ENCODE data around the gene LUZP2.

GRCh38 chr11:24457985-24458384, 38.9 kb upstream of the LUZP2 start:
- no peak for TF ChIP-seq CTCF (IDR thresholded peaks at IDR 0.05)
- no peak for TF ChIP-seq POLR2AphosphoS5 (IDR thresholded peaks at IDR 0.05; ENCODE audit: insufficient read depth in 1 of 2, low read depth in 1 of 2)
- TF ChIP-seq POLR2A (IDR thresholded peaks at IDR 0.05), result no peak
